GM23338 (cell line): ENCODE data around the gene C4BPA. TPM values are rescaled to one million over a fixed set of nuclear protein-coding genes. Genes with fewer than 3 reads are reported as not detected.

Experiments
- ATAC-seq: fragments of 200-7000 bp; cut with Tn5 transposase; 3 replicates; pipeline ENCODE4 v1.9.1; 2020
- DNase-seq: peaks from one replicate; pipeline ENCODE4 v3.0.0-alpha.2; 2015; ENCODE audit warnings: low spot score
- H2AFZ ChIP-seq: fragments of 200-600 bp; sonication (generic); 2 replicates; pipeline ENCODE4 v1.8.0; 2016; ENCODE audit warnings: antibody characterized with exemption, mild to moderate bottlenecking, moderate library complexity
- H3F3A ChIP-seq: fragments of 200-600 bp; sonication (generic); replicated peaks from 2 replicates; pipeline ENCODE4 v1.8.0; 2017; ENCODE audit warnings: antibody characterized with exemption, mixed run types, low read depth
- H3K27ac ChIP-seq: fragments of 200-600 bp; sonication (generic); 2 replicates; pipeline ENCODE4 v1.6.1; 2016; ENCODE audit warnings: low read depth
- H3K27me3 ChIP-seq: fragments of 200-600 bp; sonication (generic); 2 replicates; pipeline ENCODE4 v1.8.0; 2016; ENCODE audit warnings: mild to moderate bottlenecking, mixed run types, moderate library complexity; ENCODE audit not compliant: insufficient read depth
- H3K36me3 ChIP-seq: fragments of 200-600 bp; sonication (generic); 2 replicates; pipeline ENCODE4 v1.8.0; 2016; ENCODE audit warnings: mild to moderate bottlenecking; ENCODE audit not compliant: insufficient read depth
- H3K4me1 ChIP-seq: fragments of 200-600 bp; sonication (generic); 2 replicates; pipeline ENCODE4 v1.8.0; 2016; ENCODE audit warnings: mild to moderate bottlenecking, moderate library complexity; ENCODE audit not compliant: insufficient read depth
- H3K4me2 ChIP-seq: fragments of 200-600 bp; sonication (generic); 2 replicates; pipeline ENCODE4 v1.7.1; 2017; ENCODE audit warnings: mixed run types
- H3K4me3 ChIP-seq: fragments of 200-600 bp; sonication (generic); 2 replicates; pipeline ENCODE4 v1.6.1; 2016; ENCODE audit warnings: mixed run types
- H3K79me2 ChIP-seq: fragments of 200-600 bp; sonication (generic); replicated peaks from 2 replicates; pipeline ENCODE4 v1.8.0; 2017; ENCODE audit warnings: mild to moderate bottlenecking; ENCODE audit not compliant: insufficient read depth
- H3K9me2 ChIP-seq: fragments of 200-600 bp; sonication (generic); 2 replicates; pipeline ENCODE4 v1.8.0; 2017; ENCODE audit not compliant: insufficient read depth
- H4K20me1 ChIP-seq: fragments of 200-600 bp; sonication (generic); replicated peaks from 2 replicates; pipeline ENCODE4 v1.8.0; 2017; ENCODE audit warnings: mild to moderate bottlenecking; ENCODE audit not compliant: insufficient read depth
- H3K27ac Mint-ChIP-seq: 2 replicates; pipeline ENCODE4 v1.8.0; 2020; ENCODE audit warnings: inconsistent platforms, mild to moderate bottlenecking, moderate library complexity, mixed read lengths
- H3K27me3 Mint-ChIP-seq: 3 replicates; pipeline ENCODE4 v1.8.0; 2022; ENCODE audit warnings: low read depth, mild to moderate bottlenecking, moderate library complexity, mixed read lengths, inconsistent platforms; ENCODE audit not compliant: insufficient read depth, poor library complexity
- H3K36me3 Mint-ChIP-seq: 3 replicates; pipeline ENCODE4 v1.8.0; 2021; ENCODE audit warnings: low read depth, mild to moderate bottlenecking, inconsistent platforms, moderate library complexity, mixed read lengths
- H3K4me1 Mint-ChIP-seq: 3 replicates; pipeline ENCODE4 v1.8.0; 2020; ENCODE audit warnings: mild to moderate bottlenecking, inconsistent platforms, mixed read lengths
- H3K4me3 Mint-ChIP-seq: 3 replicates; pipeline ENCODE4 v1.8.0; 2021; ENCODE audit warnings: moderate library complexity, mild to moderate bottlenecking, inconsistent platforms, mixed read lengths
- H3K9me3 Mint-ChIP-seq: 3 replicates; pipeline ENCODE4 v1.8.0; 2020; ENCODE audit warnings: moderate library complexity, mild to moderate bottlenecking, inconsistent platforms, mixed read lengths
- CREB1 ChIP-seq: fragments of 250-450 bp; sonication (Bioruptor Pico); IDR thresholded peaks from 2 replicates; pipeline ENCODE4 v1.5.0; 2020; ENCODE audit warnings: low read depth, mild to moderate bottlenecking, moderate library complexity
- CTCF ChIP-seq, 2 experiments: fragments of 200-600 bp in 1 of 2; sonication (generic) in 1 of 2; conservative IDR thresholded peaks; 2 replicates each; pipeline versions ENCODE4 v1.5.1 to v1.6.1; 2016 to 2017; ENCODE audit warnings: antibody characterized with exemption in 2 of 2, low read depth in 2 of 2, mild to moderate bottlenecking in 2 of 2, moderate library complexity in 1 of 2
- EZH2phosphoT487 ChIP-seq: fragments of 200-600 bp; sonication (generic); IDR thresholded peaks from one replicate; pipeline ENCODE4 v1.8.1; 2018; ENCODE audit warnings: antibody characterized with exemption; ENCODE audit not compliant: unreplicated experiment
- JUNB ChIP-seq: IDR thresholded peaks from one replicate; pipeline ENCODE4 v1.6.1; 2016; ENCODE audit warnings: antibody characterized with exemption; ENCODE audit not compliant: unreplicated experiment
- POLR2AphosphoS5 ChIP-seq: IDR thresholded peaks from 2 replicates; pipeline ENCODE4 v1.6.1; 2016; ENCODE audit warnings: antibody characterized with exemption, low read depth
- STAT1 ChIP-seq: IDR thresholded peaks from one replicate; pipeline ENCODE4 v1.6.1; 2016; ENCODE audit warnings: antibody characterized with exemption; ENCODE audit not compliant: unreplicated experiment
- polyA plus RNA-seq: library from polyadenylated mRNA; unstranded; fragments of >200 nt; fragmentation: Nextera tagmentation; extraction: Ambion mirVana; gene quantifications from 2 replicates; pipeline ENCODE4 v1.2.1, GENCODE V29; 2016
- total RNA-seq: library from RNA; depleted of rRNA; stranded (reverse); fragments of >200 nt; shearing (Covaris generic); gene quantifications from 2 replicates; pipeline ENCODE4 v1.2.3, GENCODE V29; 2014
- TF ChIP-seq, protein P1 (sequence below): fragments of 250-450 bp; sonication (Bioruptor Pico); IDR thresholded peaks from 2 replicates; pipeline ENCODE4 v1.5.0; 2020; ENCODE audit warnings: mild to moderate bottlenecking, moderate library complexity
- TF ChIP-seq, protein P2 (sequence below): IDR thresholded peaks from 2 replicates; pipeline ENCODE4 v1.6.1; 2016; ENCODE audit warnings: antibody characterized with exemption

Gene C4BPA
- total and polyA plus RNA-seq, 2 experiments from 2014 or later, result not detected

DNA sequence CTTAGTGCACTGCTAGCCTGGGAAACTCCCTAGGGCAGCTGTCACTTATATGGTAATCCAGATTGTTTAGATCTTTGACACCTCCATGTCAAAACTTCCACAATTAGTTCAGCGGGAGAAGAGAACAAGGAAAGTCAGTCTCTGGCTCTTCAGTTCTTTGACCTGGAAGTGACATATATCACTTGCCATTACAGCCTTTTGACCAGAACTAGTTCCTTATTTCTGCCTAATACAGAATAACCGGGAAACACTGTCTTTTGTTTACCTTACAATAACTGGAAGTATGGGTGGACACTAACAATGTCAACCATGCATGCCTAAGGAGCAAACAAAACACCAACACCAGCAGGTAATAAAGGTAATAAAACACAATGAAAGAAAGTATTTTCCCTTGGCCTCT, 68.3 kb downstream of the C4BPA start:
- DNase-seq, result no peak
- Histone ChIP-seq H3K36me3 (no peaks in the 10 kb centered on the region), H2AFZ (no peak overlapping the region), H3F3A (no peaks in the 10 kb centered on the region), H3K27ac (no peak overlapping the region), H4K20me1 (no peaks in the 10 kb centered on the region), H3K79me2 (no peaks in the 10 kb centered on the region), H3K4me3 (no peak overlapping the region), H3K4me1 (no peaks in the 10 kb centered on the region), H3K27me3 (no peaks in the 10 kb centered on the region), H3K4me2 (no peak overlapping the region), H3K9me2 (no peaks in the 10 kb centered on the region)
- Mint-ChIP-seq H3K4me1 (no peaks in the 10 kb centered on the region), H3K9me3 (no peaks in the 10 kb centered on the region; the same call in 2 of the 3 replicates), H3K27me3 (no peaks in the 10 kb centered on the region), H3K4me3 (no peak overlapping the region), H3K36me3 (no peaks in the 10 kb centered on the region), H3K27ac (no peak overlapping the region)
- TF ChIP-seq POLR2AphosphoS5 (no peak), CTCF (conservative IDR thresholded peaks at IDR 0.05; ENCODE audit: low read depth in 2 of 2) (no peak), EZH2phosphoT487 (no peak), STAT1 (no peak), JUNB (no peak), CREB1 (CRISPR knock-in tag) (no peak)
- TF ChIP-seq, protein P1, sequence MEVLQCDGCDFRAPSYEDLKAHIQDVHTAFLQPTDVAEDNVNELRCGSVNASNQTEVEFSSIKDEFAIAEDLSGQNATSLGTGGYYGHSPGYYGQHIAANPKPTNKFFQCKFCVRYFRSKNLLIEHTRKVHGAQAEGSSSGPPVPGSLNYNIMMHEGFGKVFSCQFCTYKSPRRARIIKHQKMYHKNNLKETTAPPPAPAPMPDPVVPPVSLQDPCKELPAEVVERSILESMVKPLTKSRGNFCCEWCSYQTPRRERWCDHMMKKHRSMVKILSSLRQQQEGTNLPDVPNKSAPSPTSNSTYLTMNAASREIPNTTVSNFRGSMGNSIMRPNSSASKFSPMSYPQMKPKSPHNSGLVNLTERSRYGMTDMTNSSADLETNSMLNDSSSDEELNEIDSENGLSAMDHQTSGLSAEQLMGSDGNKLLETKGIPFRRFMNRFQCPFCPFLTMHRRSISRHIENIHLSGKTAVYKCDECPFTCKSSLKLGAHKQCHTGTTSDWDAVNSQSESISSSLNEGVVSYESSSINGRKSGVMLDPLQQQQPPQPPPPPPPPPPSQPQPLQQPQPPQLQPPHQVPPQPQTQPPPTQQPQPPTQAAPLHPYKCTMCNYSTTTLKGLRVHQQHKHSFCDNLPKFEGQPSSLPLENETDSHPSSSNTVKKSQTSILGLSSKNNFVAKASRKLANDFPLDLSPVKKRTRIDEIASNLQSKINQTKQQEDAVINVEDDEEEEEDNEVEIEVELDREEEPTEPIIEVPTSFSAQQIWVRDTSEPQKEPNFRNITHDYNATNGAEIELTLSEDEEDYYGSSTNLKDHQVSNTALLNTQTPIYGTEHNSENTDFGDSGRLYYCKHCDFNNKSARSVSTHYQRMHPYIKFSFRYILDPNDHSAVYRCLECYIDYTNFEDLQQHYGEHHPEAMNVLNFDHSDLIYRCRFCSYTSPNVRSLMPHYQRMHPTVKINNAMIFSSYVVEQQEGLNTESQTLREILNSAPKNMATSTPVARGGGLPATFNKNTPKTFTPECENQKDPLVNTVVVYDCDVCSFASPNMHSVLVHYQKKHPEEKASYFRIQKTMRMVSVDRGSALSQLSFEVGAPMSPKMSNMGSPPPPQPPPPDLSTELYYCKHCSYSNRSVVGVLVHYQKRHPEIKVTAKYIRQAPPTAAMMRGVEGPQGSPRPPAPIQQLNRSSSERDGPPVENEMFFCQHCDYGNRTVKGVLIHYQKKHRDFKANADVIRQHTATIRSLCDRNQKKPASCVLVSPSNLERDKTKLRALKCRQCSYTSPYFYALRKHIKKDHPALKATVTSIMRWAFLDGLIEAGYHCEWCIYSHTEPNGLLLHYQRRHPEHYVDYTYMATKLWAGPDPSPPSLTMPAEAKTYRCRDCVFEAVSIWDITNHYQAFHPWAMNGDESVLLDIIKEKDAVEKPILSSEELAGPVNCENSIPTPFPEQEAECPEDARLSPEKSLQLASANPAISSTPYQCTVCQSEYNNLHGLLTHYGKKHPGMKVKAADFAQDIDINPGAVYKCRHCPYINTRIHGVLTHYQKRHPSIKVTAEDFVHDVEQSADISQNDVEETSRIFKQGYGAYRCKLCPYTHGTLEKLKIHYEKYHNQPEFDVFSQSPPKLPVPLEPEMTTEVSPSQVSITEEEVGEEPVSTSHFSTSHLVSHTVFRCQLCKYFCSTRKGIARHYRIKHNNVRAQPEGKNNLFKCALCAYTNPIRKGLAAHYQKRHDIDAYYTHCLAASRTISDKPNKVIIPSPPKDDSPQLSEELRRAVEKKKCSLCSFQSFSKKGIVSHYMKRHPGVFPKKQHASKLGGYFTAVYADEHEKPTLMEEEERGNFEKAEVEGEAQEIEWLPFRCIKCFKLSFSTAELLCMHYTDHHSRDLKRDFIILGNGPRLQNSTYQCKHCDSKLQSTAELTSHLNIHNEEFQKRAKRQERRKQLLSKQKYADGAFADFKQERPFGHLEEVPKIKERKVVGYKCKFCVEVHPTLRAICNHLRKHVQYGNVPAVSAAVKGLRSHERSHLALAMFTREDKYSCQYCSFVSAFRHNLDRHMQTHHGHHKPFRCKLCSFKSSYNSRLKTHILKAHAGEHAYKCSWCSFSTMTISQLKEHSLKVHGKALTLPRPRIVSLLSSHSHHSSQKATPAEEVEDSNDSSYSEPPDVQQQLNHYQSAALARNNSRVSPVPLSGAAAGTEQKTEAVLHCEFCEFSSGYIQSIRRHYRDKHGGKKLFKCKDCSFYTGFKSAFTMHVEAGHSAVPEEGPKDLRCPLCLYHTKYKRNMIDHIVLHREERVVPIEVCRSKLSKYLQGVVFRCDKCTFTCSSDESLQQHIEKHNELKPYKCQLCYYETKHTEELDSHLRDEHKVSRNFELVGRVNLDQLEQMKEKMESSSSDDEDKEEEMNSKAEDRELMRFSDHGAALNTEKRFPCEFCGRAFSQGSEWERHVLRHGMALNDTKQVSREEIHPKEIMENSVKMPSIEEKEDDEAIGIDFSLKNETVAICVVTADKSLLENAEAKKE (CRISPR knock-in tag), result no peak
- TF ChIP-seq, protein P2, sequence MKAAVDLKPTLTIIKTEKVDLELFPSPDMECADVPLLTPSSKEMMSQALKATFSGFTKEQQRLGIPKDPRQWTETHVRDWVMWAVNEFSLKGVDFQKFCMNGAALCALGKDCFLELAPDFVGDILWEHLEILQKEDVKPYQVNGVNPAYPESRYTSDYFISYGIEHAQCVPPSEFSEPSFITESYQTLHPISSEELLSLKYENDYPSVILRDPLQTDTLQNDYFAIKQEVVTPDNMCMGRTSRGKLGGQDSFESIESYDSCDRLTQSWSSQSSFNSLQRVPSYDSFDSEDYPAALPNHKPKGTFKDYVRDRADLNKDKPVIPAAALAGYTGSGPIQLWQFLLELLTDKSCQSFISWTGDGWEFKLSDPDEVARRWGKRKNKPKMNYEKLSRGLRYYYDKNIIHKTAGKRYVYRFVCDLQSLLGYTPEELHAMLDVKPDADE, result no peak
- ATAC-seq, result no peak
